ENCODE results near the gene BEAN1.

GRCh38 chr16:66495440-66495839, 68.3 kb downstream of the BEAN1 start:
- TF ChIP-seq ZFP30 (CRISPR knock-in tag; IDR thresholded peaks at IDR 0.05) = no peak
- TF ChIP-seq ZNF565 (CRISPR knock-in tag; conservative IDR thresholded peaks at IDR 0.05; ENCODE audit: low read depth) = no peak
- no peak for TF ChIP-seq ISL1 (CRISPR knock-in tag; IDR thresholded peaks at IDR 0.05)
- no peak for TF ChIP-seq TCF4 (CRISPR knock-in tag; IDR thresholded peaks at IDR 0.05; ENCODE audit: borderline replicate concordance)
- no peak for TF ChIP-seq ARNTL (CRISPR knock-in tag; IDR thresholded peaks at IDR 0.05; ENCODE audit: borderline replicate concordance, low read depth)
- no peak for TF ChIP-seq SNAI2 (CRISPR knock-in tag; IDR thresholded peaks at IDR 0.05)
- no peak for TF ChIP-seq TSHZ2 (CRISPR knock-in tag; IDR thresholded peaks at IDR 0.05)
- TF ChIP-seq CREB5 (CRISPR knock-in tag; IDR thresholded peaks at IDR 0.05; ENCODE audit: low read depth) = no peak
- no peak for TF ChIP-seq ESRRG (CRISPR knock-in tag; IDR thresholded peaks at IDR 0.05)

Measured in SK-N-SH treated with all-trans-retinoic acid at 6 μM for 48 hours (cell line).